ENCODE data around the gene KLHL40.

KLHL40 gene

DNA sequence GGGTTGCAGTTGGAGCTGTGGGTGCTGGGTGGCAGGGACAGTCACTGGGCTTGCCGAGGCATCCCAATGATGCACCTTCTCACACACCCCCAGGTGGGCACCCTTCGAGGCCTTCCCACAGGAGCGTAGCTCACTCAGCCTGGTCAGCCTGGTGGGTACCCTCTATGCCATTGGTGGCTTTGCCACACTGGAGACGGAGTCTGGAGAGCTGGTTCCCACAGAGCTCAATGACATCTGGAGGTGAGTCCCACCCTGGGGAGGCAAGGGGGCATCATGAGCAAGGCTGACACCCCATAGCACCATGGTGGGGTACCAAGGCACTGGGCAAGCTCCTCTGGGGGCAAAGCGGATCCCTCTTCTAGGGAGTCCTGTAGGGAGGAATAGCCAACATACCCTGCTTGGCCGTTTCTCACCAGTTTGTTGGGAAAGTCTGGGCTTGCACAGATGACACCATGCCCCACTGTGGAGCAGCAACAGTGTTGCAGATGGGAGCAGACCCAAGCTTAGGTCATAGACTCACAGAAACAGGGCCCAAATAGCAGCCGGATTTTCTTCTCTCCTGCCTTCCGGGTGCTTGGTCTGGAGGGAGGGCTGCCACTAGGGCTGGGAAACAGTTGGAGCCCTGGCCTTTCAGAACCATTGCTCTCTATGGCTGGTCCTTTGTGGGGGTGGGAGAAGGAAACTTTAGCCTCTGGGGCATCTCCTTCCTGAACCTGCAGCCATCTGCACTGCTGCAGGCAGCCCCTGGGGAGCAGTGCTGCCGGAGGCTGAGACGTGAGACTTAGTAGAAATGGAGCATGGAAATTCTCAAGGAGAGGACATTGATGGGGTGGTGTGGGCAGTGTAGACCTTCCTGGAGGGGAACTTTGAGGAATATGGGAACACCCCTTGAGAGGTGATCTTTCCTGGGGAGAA lies 5.7 kb downstream of the KLHL40 start:
- DNase-seq = no peak

DNA sequence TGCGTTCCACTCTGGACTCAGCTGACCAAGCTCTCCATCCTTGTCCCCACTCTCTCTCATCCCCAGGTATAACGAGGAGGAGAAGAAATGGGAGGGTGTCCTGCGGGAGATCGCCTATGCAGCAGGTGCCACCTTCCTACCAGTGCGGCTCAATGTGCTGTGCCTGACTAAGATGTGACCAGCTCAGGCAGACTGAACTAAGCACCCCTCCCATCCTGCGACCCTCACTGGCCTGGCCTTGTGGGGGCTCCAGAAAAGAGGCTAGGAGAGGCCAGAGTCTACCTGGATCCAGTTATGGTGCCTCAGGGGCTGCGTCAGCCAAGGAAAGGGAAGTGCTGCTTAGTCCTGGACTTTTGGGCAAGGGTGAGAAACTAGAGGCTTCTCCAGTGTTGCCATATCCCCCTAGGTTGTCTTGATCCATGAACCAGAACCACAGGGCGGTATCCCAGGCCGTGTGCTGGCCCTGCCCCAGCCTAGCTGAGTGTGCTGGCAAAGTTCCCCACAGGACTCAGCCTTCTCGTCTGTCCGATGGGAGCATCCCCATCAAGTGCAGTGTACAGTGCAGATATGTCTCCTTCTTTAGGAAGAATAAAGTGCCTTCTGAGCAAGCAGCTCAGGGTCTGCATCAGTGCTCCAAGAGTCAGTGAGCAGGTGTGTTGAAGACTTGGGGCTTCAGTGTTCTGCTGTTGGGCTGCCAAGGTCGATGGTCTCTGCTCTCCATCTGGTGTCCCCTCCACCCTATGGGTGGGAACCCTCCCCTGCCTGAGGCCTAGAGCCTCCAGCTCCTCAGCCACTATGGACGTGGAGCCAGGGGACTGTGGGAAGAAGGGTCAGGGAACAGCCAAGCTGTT lies 6.7 kb downstream of the KLHL40 start:
- no peak for DNase-seq

DNA sequence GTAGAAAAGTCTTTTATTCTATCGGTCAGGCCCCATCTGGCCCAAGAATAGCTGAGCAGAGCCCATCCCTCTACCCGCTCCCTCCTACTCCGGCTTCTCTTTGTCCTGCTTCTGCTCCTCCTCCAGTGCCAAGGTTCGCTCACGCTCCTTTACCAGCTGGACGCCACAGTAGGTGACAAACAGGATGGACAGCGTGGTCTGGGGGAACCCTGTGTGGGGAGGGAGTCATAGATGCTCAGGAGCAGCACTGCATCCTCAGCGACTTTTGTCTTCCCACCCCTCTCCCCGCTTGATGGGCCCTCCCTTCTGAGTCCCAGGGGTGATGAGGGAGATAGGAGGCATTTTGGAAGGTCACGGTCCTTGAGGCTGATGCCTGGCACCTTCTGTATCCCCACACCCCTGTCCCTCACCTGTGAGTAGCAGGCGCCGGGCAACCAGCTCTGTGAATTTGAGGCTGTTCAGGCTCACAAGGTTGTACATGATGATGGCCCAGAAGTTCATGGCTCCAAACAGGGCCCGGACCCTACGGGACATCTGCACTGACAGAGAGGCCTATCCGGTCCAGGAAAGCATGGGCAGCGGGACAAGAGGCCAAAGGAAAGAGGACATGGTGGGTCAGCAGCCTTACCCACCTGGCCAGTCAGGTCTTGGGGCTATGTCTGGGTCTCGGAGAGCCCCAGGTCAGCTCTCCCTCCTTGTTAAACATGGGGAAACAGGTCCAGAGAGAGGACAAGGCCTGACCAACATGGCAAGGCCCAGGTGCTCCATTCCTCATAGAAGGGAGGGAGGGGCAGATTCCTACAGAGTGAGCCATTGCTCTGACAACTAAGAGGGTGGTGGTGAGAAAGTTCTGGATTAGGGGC lies 7.6 kb downstream of the KLHL40 start:
- DNase-seq = no peak

DNA sequence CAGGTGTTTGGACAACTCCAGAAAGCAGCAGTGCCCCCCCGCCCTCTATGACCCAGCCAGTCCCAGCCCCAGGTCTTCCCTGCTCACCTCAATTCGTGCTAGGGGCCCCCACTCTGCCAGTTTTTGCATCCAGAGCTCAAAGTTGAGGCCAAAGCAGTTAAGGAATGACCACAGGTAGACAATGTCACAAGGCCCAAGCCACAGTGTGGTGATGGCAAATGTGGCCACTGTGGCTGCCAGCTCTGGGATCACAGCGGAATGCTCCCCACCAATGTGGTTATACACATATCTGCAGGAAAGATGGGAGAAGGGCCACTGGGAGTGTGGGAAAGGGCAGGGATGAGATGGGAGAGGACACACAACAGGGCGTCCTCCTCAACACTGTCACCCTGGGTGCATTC lies 8.2 kb downstream of the KLHL40 start:
- no peak for DNase-seq

DNA sequence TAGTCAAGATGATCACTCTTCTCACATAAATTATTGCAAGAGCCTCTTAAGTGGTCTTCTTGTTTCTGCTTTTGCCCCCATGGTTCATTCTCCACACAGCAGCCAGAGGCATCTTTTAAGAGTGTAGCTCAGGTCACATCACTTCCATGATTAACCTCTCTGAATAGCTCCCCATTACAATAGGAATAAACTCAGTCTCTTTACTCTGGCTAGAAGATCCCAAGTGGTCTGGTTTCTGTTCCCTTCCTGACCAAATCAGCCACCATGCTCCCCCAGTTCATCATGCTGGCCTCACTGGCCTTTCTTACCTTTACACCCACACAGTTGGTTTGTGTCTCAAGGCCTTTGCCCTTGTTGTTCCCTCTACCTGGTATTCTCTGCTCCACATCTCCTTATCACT lies 9.0 kb downstream of the KLHL40 start:
- no peak for DNase-seq

DNA sequence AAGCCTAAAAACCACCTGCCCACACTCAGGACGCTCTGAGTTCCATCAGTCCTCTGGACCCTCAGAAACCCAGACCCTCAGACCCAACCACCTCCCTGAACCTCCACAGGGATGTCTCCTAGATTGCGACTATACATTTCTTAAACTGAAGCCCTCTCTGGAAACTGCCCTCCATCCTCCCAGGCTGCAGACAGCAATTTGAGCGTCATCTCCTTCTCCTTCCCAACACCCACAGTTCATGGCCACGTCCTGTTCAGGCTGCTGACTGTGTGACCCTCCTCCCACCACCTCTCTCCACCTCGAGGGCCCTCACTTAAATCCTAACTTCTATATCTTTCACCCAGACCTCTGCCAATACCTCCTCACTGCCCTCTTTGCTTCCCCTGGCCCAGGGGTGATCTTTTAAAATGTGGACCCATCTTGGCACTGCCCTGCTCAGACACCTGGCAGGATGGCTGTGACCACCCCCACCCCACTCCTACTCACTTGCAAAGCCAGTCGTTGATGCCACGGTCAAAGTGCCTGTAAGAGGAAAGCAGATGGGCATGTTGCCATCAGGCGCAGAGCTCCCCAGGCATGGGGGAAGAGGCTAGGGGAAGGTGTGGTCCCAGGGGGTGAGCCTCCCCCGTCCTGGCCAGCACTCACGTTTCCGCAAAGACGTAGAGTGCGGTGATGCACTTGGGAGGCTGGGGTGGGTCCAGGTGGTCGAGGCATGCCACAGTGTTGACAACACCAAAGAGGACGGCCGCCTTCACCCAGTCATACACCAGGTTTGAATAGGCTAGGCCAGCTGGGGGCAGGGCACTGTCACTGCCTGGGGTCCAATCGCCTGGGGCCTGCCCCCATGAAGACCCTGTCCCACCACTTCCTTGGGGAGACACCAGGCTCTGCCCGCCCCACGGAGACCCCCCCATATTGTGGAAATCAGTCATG lies 11.3 kb downstream of the KLHL40 start:
- DNase-seq = no peak

DNA sequence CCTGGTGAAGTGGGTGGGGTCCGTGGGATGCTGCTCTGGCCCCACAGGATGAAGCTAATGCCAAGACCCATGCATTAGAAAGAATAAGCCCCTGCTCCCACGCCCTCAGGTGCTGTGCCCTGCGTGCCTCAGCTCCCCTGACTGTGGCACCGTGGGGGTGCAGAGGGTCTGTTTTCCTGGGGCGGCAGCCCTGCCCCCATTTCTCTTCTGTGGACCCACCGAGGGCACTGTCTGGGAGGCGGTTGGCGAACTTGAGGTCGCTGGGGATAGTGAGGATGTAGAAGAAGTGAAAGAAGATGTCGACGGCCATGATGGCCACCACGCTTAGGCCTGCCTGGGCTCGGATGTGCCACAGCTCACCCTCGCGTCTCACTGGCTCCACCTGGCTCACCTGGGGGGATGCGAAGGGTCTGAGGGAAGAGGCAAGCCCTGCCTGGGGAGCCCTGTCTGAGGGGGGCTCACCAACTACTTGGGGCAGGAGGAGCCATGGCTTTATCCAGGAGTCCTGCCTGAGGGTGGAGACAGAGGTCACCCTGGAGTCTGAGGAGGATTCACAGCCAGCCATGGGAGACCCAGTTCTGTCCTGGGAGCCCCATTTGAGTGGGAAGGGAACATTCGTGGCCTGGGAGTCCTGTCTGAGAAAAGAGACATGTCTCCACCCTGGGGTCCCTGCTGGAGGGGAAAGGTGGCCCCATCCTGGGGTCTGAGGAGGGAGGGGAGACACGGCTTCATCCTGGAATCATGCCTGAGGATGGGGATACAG lies 12.1 kb downstream of the KLHL40 start:
- DNase-seq = no peak

DNA sequence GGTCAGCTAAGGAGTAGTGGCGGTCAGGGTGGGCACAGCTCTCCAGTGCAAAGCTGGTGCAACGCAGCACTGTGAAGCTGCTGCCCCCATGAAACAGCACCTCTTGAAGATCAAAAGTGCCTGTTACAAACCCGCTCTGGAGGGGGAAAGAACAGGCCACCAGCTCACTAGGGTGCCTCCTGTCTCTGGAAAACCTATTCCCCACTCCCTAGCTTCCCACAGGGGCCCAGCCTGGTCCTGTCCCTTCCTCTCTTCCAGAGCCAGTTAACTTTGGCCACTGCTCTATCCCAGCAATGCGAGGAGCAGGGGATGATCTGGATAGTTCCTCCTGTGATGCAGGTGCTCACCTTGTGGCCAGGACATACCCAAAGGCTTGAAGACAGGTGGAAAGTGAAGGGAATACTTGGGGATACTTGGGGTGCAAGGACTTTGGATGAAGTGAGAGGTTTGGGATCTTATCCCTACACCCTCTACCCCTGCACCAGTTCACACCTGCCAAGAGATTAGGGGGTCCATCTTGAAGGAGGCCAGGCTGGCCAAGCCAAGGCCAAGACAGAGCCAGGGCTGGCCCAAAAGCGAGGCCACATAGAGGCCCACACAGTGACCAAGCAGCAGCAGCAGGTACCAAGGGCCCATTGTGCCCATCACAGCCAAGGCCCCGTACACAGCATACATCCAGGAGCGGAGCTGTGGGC lies 13.0 kb downstream of the KLHL40 start:
- no peak for DNase-seq

DNA sequence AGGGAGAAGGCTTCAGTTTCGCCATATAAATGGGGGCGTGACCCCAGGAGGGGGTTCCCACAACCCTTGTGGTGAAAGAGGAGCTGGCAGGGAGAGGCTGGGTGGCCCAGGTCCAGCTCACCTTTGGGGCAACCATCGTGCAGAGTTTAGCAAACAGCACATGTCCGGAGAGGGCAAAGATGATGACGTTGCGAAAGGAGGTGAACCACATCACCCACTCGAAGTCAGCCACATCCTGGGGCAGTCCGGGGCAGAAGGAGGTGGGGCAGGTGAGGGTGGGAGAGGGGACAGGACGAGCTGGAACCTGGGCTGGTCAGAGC lies 13.5 kb downstream of the KLHL40 start:
- DNase-seq = no peak

DNA sequence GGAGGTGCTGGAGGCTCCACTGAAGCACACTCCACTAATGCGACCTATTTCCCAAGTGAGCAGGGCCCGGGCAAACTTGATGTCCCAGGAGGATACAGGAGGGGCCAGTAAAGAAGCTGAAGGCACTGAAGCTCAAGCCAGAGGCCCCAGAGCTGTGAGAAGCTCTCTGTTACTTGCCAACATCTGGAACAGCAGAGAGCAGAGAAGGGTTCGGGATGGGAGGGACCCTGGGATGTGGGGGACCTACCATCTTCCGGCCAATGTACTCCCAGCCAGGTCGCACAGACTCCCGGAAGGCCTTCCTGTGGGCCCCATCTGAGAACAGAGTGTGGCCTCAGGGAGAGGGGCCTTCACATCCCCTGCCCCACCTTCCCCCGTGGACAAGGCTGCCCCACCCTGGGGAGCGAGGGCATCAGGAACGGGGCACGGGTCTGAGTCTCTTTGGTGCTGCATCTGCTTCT lies 14.2 kb downstream of the KLHL40 start:
- no peak for DNase-seq

DNA sequence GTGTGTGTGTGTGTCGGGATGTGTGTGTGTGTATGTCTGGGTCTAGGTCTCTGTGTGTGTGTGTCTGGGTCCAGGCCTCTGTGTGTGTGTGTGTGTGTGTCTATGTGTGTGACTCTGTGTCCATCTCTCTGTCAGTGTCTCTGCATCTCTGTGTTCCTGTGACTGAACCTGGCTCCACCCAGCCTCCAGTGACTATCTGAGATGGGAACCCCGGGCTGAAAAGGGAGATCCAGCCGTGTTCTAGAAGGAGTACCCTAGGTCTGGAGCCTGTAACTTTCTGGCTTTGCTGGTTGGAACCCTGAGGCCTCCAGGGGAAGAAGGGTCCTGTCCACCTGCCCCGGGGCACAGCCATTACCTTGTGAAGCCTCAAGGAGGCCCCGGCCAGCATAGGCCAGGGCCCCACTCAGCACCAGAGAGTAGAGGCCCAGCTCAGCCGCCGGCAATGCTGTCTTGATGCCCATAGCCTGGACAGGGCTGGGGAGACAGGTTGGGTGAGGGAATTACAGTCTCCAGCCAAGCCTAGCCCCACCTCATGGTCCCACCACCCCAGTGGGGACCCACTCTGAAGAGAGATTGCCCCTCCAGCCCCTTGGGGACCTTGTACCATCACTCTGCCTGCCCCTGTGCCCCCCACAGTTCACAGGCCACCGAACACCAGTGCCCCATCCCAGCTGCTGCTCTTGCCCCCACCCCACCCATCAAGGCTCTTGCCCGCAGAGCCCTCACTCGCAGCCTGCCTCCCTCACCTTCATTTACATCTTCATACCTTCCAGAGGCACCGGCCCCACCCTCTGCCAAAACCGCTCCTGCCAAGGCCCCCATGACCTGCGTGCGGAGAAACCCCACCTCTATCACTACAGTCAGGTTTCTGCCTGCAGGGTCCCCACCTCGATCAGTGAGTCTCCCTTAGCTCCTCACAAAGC lies 15.3 kb downstream of the KLHL40 start:
- no peak for DNase-seq

DNA sequence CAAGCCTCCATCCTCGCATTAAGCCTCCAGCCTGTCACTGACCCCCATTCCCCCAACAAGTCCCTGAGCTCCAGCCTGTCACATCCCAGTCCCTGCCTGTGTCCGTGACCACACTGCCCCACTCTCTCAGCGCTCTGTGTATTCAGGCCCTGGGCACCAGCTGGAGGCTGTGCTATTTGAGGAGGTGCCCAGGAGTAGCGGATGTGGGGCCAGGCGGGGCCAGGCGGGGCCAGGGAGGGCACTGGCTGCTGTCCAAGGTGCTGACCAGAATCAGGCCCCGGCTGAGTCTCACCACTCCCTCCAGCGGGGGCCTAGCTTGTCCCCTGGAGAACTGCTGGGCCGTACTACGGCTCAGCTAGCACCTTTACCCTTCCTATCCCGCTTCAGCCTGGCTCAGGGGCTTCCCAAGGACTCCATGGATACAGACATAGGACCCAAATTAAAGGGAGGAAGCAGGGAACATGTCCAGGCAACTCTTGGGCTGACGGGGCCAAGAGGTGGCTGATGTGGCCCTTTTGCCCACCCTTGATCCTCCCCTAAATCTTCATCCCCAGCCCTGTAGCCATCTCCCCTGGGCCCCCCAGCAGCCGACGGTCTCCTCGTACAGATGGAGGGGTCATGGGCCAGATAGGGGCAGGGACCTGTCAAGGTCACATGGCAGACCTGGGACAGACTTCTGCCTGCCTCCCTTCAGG lies 16.2 kb downstream of the KLHL40 start:
- no peak for DNase-seq

DNA sequence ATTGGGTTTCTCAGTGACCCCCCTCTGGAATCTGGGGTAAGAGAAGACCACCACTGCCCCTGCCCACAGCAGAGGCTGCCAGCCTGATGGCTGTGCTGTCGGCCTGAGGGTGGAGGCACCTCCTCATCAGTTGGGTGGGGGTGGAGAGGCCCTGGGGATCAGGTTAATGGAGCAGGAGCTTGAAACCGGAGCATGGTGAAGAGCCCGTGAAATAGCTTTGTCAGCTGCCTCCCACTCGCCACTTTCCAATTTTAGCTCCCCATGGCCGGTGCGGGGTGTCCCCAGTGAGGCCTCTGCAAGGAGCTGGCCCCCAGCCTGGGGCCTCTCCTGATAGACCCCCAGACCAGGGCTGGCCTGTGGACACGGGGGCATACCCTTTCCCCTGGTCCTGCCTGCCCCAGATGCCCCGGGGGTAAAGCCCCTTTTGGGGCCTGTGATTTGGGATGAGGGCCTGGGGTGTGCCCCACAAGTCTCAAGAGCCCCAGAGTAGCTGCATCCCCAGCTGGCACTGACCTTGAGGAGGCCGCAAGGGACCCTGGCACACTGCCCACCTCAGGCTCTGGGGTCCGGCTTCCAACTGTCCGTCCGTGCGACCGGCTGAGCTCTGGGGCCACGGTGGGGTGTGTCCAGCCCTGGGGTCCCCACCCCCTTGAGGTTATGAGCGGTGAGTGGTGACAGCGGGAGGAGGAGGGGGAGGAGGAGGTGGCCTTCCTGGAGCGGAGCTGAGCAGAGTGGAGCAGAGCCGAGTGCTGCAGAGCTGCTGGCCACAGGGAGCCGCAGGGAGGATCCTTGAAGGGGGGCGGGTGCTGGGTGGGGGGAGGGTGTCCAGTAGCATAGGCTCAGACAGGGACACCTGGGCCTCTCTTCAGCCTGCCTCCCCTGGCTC lies 17.0 kb downstream of the KLHL40 start, which contains the start of gene HHATL:
Gene HHATL, minus strand, starts transcription at position 733 of the 886 bp plus-strand sequence. CDS start 1,972 bp downstream, outside the sequence.
- no peak for DNase-seq

DNA sequence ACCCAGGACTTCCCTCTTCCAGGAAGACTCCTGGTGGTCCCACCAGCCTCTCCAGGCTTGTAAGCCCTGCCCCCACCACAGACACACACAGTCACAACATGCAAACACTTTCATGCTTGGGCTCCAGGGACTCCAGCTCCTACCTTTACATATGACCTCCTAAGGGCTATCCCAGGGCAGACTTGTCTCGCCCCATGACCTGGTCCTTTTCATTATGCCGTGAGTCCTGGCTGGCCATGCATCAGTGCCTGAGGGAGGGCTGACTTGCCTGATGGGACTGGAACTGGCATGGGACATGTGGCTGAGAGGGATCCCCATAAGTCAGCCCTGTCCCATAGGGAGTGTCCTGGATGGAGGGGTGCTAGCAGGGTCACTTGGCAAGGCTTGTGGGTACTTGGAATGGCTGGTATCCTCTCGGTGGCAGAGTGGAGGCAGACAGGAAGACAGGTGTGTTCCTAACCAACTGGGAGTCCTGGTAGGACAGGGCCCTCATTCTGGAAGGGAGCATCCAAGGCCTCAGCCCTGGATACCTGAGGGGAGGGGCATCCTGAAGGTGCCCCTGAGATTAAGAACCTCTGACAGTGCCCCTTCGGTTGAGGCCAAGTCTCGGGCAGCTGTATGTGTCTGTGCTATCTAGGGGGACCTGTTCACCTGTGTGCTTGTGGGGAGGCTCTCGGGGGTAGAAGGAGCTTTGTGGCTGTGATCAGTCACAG lies 17.8 kb downstream of the KLHL40 start:
- DNase-seq = no peak

DNA sequence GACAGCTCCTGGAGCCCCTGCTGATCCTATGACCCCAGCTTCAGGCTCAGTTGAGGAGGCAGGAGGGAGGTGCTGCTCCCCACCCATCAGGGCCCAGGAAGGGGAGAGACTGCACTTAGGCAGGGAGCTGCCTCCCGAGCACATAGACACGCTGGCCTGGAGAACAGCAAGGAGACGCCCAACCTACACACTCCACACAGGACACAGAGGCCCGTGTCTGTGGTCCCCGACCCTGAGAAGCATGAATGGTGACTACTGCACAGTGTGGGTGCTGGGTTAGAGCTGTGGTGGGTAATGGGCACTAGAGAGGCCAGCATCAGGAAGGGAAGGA lies 18.3 kb downstream of the KLHL40 start:
- no peak for DNase-seq

DNA sequence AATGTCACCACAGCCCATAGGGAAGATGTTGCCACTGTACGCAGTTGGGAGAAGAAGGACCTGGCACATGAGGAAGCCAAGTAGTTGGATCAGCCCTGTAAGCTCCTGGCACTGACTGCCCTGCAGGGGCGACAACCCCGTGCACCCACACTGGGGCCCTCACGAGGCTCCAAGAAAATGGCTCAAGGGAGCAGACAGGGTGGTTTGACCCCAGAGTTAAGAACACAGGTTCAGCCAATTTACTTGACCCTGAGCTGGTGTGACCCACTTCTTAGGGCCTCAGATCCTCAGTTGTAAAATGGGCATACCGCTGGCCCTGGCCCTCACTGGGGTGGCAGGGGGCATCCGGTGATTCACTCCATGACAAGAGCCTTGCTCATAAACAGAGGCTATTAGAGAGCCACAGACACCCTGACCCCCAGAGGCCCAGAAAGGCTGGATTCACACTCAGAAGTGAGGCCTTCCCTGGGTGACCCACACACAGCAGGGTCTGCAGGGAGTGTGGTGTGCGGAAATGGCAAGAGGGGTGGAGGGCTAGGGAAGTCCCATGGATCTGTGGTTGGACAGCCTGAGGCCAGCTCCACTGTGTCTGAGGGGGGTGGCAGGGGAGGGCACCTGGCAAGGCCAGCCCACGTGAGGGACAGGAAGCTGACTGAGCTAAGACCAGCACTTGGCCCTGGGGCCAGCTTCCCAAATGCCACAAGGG lies 19.0 kb downstream of the KLHL40 start:
- DNase-seq = no peak
